GM18858 (cell line): ENCODE measurements around the gene RUFY4.

Source experiments
- ATAC-seq: cut with Tn5 transposase; IDR thresholded peaks from one replicate; pipeline ENCODE4 v1.9.1; 2021; ENCODE audit not compliant: unreplicated experiment

RUFY4 gene

GRCh38 chr2:218138047-218138446, 69.0 kb downstream of the RUFY4 start:
- no peak for ATAC-seq
